Activated T-cell treated with anti-CD3 and anti-CD28 coated beads, Interleukin-2, amount 50 U/mL, for 24 hours (primary cell): ENCODE measurements around the gene KLRC1.
A peak's percentile ranks its signal among the peaks of the same experiment; 100 is the strongest.
"Not testable (repeated sequence)": the region's sequence is repeated elsewhere in the genome, so short reads cannot be mapped to it uniquely, and the experiment has no call there.

Experiments used
- DNase-seq: peaks from one replicate; pipeline ENCODE4 v3.0.0-alpha.2; 2020
- H3K27ac Mint-ChIP-seq: 2 replicates; pipeline ENCODE4 v1.8.0; 2020; ENCODE audit warnings: mild to moderate bottlenecking, mixed read lengths
- H3K27me3 Mint-ChIP-seq: 2 replicates; pipeline ENCODE4 v1.8.0; 2020; ENCODE audit warnings: mixed read lengths
- H3K36me3 Mint-ChIP-seq: 2 replicates; pipeline ENCODE4 v1.8.0; 2020; ENCODE audit warnings: low read depth, mixed read lengths
- H3K4me1 Mint-ChIP-seq: 2 replicates; pipeline ENCODE4 v1.8.0; 2020; ENCODE audit warnings: low read depth, mixed read lengths
- H3K4me3 Mint-ChIP-seq: 2 replicates; pipeline ENCODE4 v1.8.0; 2020; ENCODE audit warnings: mild to moderate bottlenecking, moderate library complexity, mixed read lengths
- H3K9me3 Mint-ChIP-seq: 2 replicates; pipeline ENCODE4 v1.8.0; 2020; ENCODE audit warnings: mixed read lengths

The KLRC1 gene

DNA sequence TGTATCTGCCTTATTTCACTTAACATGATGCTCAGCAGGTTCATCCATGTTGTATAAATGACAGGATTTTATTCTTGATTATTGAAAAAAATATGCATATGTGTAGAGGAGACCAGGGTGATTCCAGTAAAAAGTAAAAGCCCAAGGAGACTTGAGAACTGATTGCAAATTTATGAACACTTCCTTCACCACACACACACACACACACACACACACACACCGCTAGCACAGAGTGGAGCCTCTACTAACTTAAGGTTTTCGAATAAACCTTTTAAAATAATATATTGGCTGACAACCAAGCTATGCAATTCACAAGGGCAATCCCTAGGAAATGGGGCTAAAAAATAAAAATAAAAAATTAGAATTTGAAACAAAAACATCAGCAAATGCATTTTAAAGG, 55.0 kb downstream of the KLRC1 start:
- peaks cover 11% of the 10 kb centered on the region for H3K27me3 Mint-ChIP-seq
- no peaks in the 10 kb centered on the region for H3K9me3 Mint-ChIP-seq
- peak overlapping the region; percentile 5 for H3K27ac Mint-ChIP-seq
- DNase-seq: no peak
- peaks cover 54% of the 10 kb centered on the region for H3K4me1 Mint-ChIP-seq
- peak overlapping the region; percentile 26 for H3K4me3 Mint-ChIP-seq
- peaks cover 2% of the 10 kb centered on the region for H3K36me3 Mint-ChIP-seq

DNA sequence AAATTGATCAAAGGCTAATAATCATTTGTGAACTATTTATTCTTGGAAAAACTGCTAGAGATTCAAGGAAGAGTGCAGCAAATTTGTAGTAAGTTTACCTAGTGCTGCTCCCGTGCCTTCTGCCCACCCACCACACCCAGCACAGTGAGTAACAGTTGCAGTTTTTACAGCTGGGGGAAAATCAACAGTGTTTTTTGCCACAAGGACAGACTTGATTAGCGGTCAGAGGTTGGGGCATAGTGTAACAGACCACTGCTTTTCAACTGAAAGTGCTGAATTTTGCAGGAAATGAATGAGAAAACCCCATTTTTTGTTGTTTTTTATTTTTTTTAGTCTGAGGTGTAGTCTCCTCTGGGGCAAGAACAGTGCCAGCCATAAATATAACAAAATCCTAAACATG, 55.9 kb downstream of the KLRC1 start:
- Mint-ChIP-seq H3K9me3 (no peaks in the 10 kb centered on the region), H3K4me1 (peaks cover 59% of the 10 kb centered on the region), H3K27me3 (peaks cover 11% of the 10 kb centered on the region), H3K4me3 (peak overlapping the region; percentile 53), H3K27ac (peak overlapping the region; percentile 58), H3K36me3 (peaks cover 2% of the 10 kb centered on the region)
- no peak for DNase-seq

DNA sequence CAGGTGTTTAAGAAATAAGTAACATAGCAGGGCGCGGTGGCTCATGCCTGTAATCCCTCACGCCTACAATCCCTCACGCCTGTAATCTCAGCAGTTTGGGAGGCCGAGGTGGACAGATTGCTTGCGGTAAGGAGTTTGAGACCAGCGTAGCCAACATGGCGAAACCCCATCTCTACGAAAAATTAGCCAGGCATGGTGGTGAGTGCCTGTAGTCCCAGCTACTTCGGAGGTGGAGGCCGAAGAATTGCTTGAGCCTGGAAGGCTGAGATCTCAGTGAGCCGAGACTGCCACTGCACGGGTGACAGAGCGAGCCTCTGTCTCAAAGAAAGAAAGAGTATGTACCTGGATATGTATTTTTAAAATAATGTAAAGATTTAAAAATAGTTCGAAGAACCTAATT, 57.0 kb downstream of the KLRC1 start:
- not testable (repeated sequence) for DNase-seq, H3K9me3 Mint-ChIP-seq, H3K27ac Mint-ChIP-seq, H3K36me3 Mint-ChIP-seq
- H3K4me3 Mint-ChIP-seq: peak overlapping the region; percentile 24
- H3K27me3 Mint-ChIP-seq: peaks cover 11% of the 10 kb centered on the region
- H3K4me1 Mint-ChIP-seq: peaks cover 59% of the 10 kb centered on the region
